ENCODE data around the gene SLC39A13. TPM values are rescaled to one million over a fixed set of nuclear protein-coding genes. Genes with fewer than 3 reads are reported as not detected.

The SLC39A13 gene
- 73.0 and 83.4 TPM in 2 replicates for total RNA-seq

GRCh38 chr11:47407746-47408590 is at the start of gene SLC39A13:
SLC39A13 (plus strand) TSS chr11:47408590; CDS start chr11:47410095, 1,505 bp downstream.
- peak; percentile 77 for TF ChIP-seq CTCF (IDR thresholded peaks at IDR 0.05; ENCODE audit: insufficient read depth, low read depth, low read length)
- peak within 1 kb of the TSS; percentile 93 for H3K4me3 ChIP-seq (ENCODE audit: low read depth, low read length)
- peak; percentile 97 for DNase-seq (ENCODE audit: low read depth)

- DNase-seq (ENCODE audit: low read depth), result no peak
- TF ChIP-seq CTCF (IDR thresholded peaks at IDR 0.05; ENCODE audit: insufficient read depth, low read depth, low read length), result no peak
- H3K4me3 ChIP-seq (ENCODE audit: low read depth, low read length), result no peak overlapping the region
These were observed 49.7 kb upstream of the SLC39A13 start for GRCh38 chr11:47358731-47359051.

- DNase-seq (ENCODE audit: low read depth), result no peak
- no peak for TF ChIP-seq CTCF (IDR thresholded peaks at IDR 0.05; ENCODE audit: insufficient read depth, low read depth, low read length)
- H3K4me3 ChIP-seq (ENCODE audit: low read depth, low read length), result no peak overlapping the region
These were observed 49.2 kb upstream of the SLC39A13 start for GRCh38 chr11:47359162-47359561.

- no peak for TF ChIP-seq CTCF (IDR thresholded peaks at IDR 0.05; ENCODE audit: insufficient read depth, low read depth, low read length)
- no peak overlapping the region for H3K4me3 ChIP-seq (ENCODE audit: low read depth, low read length)
- DNase-seq (ENCODE audit: low read depth), result no peak
These were observed 48.8 kb upstream of the SLC39A13 start for GRCh38 chr11:47359586-47359985.

- no peak for TF ChIP-seq CTCF (IDR thresholded peaks at IDR 0.05; ENCODE audit: insufficient read depth, low read depth, low read length)
- no peak for DNase-seq (ENCODE audit: low read depth)
- H3K4me3 ChIP-seq (ENCODE audit: low read depth, low read length), result no peak overlapping the region
These were observed 48.0 kb upstream of the SLC39A13 start for GRCh38 chr11:47360341-47360740.

DNA sequence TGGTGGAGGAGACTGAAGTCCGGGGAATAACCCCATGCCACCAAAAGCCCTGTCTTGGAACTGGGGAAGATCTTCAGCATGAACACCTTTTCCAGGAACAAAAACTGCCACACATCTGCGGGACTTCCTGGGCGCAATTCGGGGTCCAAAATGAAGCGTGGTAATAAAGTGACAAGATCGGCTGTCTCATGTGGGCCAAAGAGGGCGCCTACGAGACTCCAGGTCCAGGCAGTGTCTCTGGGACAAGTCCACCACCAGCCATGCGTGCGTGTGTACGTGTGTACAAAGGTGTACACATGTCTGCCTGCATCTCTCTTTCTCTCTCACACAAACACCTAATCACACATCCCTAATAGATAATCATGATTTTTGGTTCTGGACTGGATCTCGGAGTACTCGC is 47.0 kb upstream of the SLC39A13 start:
- no peak overlapping the region for H3K4me3 ChIP-seq (ENCODE audit: low read depth, low read length)
- no peak for DNase-seq (ENCODE audit: low read depth)
- no peak for TF ChIP-seq CTCF (IDR thresholded peaks at IDR 0.05; ENCODE audit: insufficient read depth, low read depth, low read length)
